NCI-H1048 (cell line): ENCODE results near the gene ARHGAP6.

Source experiments
- DNase-seq: peaks from one replicate; lab custom pipeline; 2025; lab: John Stamatoyannopoulos, UW

The ARHGAP6 gene

GRCh38 chrX:11351375-11352295 is 314.1 kb downstream of the ARHGAP6 start:
- DNase-seq, result no peak

GRCh38 chrX:11349661-11350337 is 315.9 kb downstream of the ARHGAP6 start:
- no peak for DNase-seq

- no peak for DNase-seq
These were observed 316.7 kb downstream of the ARHGAP6 start for GRCh38 chrX:11349020-11349419.

- DNase-seq, result no peak
These were observed 318.4 kb downstream of the ARHGAP6 start for GRCh38 chrX:11347300-11347699.

GRCh38 chrX:11346121-11346682 is 319.5 kb downstream of the ARHGAP6 start:
- DNase-seq, result no peak

GRCh38 chrX:11342673-11343072 is 323.0 kb downstream of the ARHGAP6 start:
- no peak for DNase-seq

GRCh38 chrX:11341274-11342201 is 324.2 kb downstream of the ARHGAP6 start:
- no peak for DNase-seq

GRCh38 chrX:11337292-11338009 is 328.3 kb downstream of the ARHGAP6 start:
- DNase-seq, result no peak

- DNase-seq, result no peak
These were observed 329.5 kb downstream of the ARHGAP6 start for GRCh38 chrX:11336201-11336600.

- no peak for DNase-seq
These were observed 331.6 kb downstream of the ARHGAP6 start for GRCh38 chrX:11334165-11334564.

- no peak for DNase-seq
These were observed 333.9 kb downstream of the ARHGAP6 start for GRCh38 chrX:11331788-11332187.

GRCh38 chrX:11329021-11329420 is 336.7 kb downstream of the ARHGAP6 start:
- no peak for DNase-seq

- no peak for DNase-seq
These were observed 337.6 kb downstream of the ARHGAP6 start for GRCh38 chrX:11328134-11328533.

GRCh38 chrX:11321986-11322385 is 343.7 kb downstream of the ARHGAP6 start:
- DNase-seq, result no peak

GRCh38 chrX:11319806-11320520 is 345.8 kb downstream of the ARHGAP6 start:
- no peak for DNase-seq

GRCh38 chrX:11311706-11312105 is 354.0 kb downstream of the ARHGAP6 start:
- no peak for DNase-seq

GRCh38 chrX:11309220-11309619 is 356.5 kb downstream of the ARHGAP6 start:
- no peak for DNase-seq

GRCh38 chrX:11305641-11306040 is 360.1 kb downstream of the ARHGAP6 start:
- DNase-seq, result no peak

GRCh38 chrX:11304829-11305228 is 360.9 kb downstream of the ARHGAP6 start:
- DNase-seq, result no peak

- DNase-seq, result no peak
These were observed 367.1 kb downstream of the ARHGAP6 start for GRCh38 chrX:11298600-11298999.
